Tibial artery (tissue), 4 donors: ENCODE results near the gene SMIM24.

ENCODE experiments used
- DNase-seq, 2 donors: peaks; one replicate each; pipeline ENCODE4 v3.0.0-alpha.2; 2019
- H3K27ac ChIP-seq, 2 donors: fragments of 200-600 bp; sonication (generic) in 1 of 2; 1 replicate in 1 of 2; 2 replicates in 1 of 2; pipeline ENCODE4 v1.5.1; 2018 to 2019; ENCODE audit warnings: mild to moderate bottlenecking in 1 of 2
- H3K27me3 ChIP-seq, 2 donors: fragments of 200-600 bp; sonication (generic) in 1 of 2; one replicate each; pipeline versions ENCODE4 v1.5.1 to v1.6.0; 2016 to 2019
- H3K36me3 ChIP-seq, 3 donors: fragments of 200-600 bp; sonication (generic) in 2 of 3; one replicate each; pipeline ENCODE4 v1.5.1; 2016 to 2019; ENCODE audit warnings: mild to moderate bottlenecking in 2 of 3
- H3K4me1 ChIP-seq, 4 donors: fragments of 200-600 bp; sonication (generic) in 2 of 4; 1 replicate in 3 of 4; 2 replicates in 1 of 4; pipeline ENCODE4 v1.5.1; 2016 to 2019
- H3K4me3 ChIP-seq, 2 donors: fragments of 200-600 bp; sonication (generic) in 1 of 2; 1 replicate in 1 of 2; 2 replicates in 1 of 2; pipeline ENCODE4 v1.5.1; 2018 to 2019; ENCODE audit warnings: mild to moderate bottlenecking in 2 of 2
- H3K9me3 ChIP-seq, 3 donors: fragments of 200-600 bp; sonication (generic) in 1 of 3; one replicate each; pipeline ENCODE4 v1.5.1; 2016 to 2019
- intact Hi-C: fragments of 100-400 bp; cut with DNase I; formaldehyde crosslinking; loops from one replicate; pipeline ENCODE4 v1.15.0; 2023; ENCODE audit warnings: low total_unique reads
- TF ChIP-seq, protein P1 (sequence below), 2 experiments: fragments of 200-600 bp in 1 of 2; fragments of 450-650 bp in 1 of 2; IDR thresholded peaks; one replicate each; pipeline ENCODE4 v1.5.1; 2017 to 2019; ENCODE audit warnings: antibody characterized with exemption in 2 of 2, mild to moderate bottlenecking in 1 of 2, moderate library complexity in 1 of 2

SMIM24 gene

DNA sequence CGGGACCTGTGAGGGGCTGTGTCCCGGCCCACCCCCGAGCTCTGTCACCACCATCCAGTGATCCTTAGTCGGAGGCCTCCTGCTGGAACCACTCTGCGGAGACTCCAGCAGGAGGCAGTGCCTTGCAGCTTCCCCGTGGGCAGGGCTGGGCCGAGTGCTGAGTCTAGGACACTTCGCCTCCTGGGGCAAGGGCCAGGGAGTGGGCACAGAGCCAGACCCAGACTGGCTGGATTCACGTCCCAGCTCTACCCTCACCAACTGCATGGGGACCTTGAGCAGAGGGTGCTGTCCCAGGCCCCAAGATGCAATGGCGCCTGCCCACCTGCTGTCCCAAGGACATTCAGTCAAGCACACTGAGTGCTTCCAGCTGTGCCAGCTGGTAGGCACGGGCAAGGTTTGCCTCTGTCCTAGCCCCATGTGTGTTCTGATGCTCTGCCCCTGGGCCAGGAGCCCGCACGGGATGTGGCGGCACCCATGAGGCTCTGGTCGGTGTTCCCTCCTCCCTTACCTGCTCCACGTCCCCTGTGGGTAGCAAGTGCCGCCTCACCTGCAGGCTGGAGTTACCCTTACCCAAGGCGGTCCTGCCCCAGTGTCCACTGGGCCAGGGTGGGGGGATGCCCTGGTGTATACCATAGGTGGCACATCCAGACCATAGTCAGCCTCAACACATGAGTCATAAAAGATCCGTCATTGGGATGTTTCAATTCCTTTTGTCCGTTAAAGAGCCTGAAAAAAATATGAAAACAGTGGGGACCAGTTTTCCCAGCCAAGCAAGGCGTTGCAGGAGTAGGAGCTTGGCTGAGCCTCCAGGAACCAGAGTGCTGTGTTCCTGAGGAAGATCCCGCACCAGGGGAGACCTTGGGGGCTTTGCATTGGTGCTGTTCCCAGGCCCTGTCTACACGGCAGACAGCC is 33.2 kb upstream of the SMIM24 start:
- no peak overlapping the region for H3K27ac ChIP-seq
- no peaks in the 10 kb centered on the region for H3K9me3 ChIP-seq
- peaks cover 0 to 38% (median 20%) of the 10 kb centered on the region in 4 donors for H3K4me1 ChIP-seq
- H3K27me3 ChIP-seq: no peaks in the 10 kb centered on the region
- peaks cover 0 to 28% (median 7%) of the 10 kb centered on the region in 3 donors for H3K36me3 ChIP-seq
- intact Hi-C loops: loop anchor here (5.0 kb wide), 1 partner anchor 564 kb away; no protein-coding TSS in a partner anchor
- DNase-seq: no peak
- TF ChIP-seq, protein P1, sequence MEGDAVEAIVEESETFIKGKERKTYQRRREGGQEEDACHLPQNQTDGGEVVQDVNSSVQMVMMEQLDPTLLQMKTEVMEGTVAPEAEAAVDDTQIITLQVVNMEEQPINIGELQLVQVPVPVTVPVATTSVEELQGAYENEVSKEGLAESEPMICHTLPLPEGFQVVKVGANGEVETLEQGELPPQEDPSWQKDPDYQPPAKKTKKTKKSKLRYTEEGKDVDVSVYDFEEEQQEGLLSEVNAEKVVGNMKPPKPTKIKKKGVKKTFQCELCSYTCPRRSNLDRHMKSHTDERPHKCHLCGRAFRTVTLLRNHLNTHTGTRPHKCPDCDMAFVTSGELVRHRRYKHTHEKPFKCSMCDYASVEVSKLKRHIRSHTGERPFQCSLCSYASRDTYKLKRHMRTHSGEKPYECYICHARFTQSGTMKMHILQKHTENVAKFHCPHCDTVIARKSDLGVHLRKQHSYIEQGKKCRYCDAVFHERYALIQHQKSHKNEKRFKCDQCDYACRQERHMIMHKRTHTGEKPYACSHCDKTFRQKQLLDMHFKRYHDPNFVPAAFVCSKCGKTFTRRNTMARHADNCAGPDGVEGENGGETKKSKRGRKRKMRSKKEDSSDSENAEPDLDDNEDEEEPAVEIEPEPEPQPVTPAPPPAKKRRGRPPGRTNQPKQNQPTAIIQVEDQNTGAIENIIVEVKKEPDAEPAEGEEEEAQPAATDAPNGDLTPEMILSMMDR (IDR thresholded peaks at IDR 0.05): no peak
- H3K4me3 ChIP-seq: no peak overlapping the region

DNA sequence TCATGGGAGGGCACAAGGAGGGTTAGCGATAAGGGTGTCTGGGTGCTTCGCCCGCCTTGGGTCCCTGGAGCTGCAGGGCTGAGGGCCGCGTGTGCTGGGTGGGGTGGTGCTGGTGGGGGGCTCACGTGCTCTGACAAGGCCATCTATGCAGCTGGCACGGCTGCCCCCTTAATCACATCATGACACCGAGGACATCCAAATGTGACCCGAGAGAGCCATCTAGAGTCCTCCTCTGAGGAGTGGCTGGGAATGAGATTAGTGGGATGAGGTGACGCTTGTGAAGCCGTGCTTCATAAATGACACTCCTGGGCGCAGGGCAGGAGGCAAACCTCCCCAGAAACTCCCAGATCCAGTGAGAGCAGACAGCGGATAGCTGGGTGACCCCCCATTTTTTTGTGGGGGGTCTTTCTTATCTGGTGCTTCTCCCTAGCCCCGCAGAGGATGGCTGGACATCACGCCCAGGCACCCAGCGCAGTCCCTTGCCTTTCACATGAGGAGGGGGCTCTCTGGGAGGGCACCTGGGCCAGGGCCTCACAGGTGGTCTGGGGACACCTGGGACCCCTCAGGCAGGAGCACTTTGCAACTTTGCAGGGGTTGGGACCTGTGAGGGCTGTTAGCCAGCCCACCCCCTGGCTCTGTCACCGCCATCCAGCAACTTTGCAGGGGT is 32.4 kb upstream of the SMIM24 start:
- Histone ChIP-seq H3K36me3 (peaks cover 0 to 28% (median 7%) of the 10 kb centered on the region in 3 donors), H3K4me1 (peaks cover 0 to 44% (median 26%) of the 10 kb centered on the region in 4 donors), H3K27me3 (no peaks in the 10 kb centered on the region), H3K4me3 (no peak overlapping the region), H3K27ac (no peak overlapping the region), H3K9me3 (no peaks in the 10 kb centered on the region)
- TF ChIP-seq, protein P1 (IDR thresholded peaks at IDR 0.05): no peak
- DNase-seq: no peak
- intact Hi-C loops: loop anchor here (5.0 kb wide), 1 partner anchor 565 kb away; no protein-coding TSS in a partner anchor

DNA sequence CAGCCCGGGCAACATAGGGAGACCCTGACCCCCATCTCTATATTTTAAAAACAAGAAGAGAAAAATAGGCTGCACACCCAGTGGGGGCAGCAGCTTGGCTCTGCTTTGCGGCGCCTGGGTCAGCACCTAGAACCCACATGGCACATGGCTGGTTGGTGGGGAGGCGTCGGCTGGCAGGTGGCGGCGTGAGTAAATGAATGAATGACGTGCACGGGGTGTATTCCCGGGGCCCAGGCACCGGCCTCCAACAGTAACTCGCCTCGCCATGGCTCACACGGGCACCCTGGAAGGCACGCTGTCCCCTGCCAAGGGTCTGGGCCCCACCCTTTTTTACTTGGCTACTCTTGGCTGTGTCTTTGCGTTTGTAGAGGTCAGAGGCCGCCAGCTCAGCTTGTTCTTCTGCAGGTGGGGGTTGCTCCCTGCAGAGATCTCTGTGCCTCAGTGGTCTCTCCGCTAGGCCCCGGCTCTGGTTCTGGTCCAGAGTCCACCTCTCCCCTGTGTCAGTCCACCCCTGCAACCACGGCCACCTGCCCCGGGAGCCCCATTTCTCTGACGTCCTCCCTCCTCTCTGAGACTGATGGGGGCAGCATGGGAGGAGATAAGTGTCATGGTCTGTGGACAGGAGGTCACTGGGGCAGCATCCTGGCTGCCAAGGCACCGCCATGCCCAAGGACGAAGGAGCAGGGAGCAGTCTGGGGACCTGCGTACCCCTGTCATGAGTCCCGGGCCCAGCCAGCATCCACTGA is 31.4 kb upstream of the SMIM24 start:
- intact Hi-C loops: loop anchor here (5.0 kb wide), 1 partner anchor 566 kb away; no protein-coding TSS in a partner anchor
- Histone ChIP-seq H3K36me3 (peaks cover 0 to 28% (median 7%) of the 10 kb centered on the region in 3 donors), H3K27me3 (no peaks in the 10 kb centered on the region), H3K27ac (no peak overlapping the region), H3K4me1 (peaks cover 0 to 51% (median 36%) of the 10 kb centered on the region in 4 donors), H3K4me3 (no peak overlapping the region), H3K9me3 (no peaks in the 10 kb centered on the region)
- TF ChIP-seq, protein P1 (IDR thresholded peaks at IDR 0.05): no peak
- DNase-seq: no peak

DNA sequence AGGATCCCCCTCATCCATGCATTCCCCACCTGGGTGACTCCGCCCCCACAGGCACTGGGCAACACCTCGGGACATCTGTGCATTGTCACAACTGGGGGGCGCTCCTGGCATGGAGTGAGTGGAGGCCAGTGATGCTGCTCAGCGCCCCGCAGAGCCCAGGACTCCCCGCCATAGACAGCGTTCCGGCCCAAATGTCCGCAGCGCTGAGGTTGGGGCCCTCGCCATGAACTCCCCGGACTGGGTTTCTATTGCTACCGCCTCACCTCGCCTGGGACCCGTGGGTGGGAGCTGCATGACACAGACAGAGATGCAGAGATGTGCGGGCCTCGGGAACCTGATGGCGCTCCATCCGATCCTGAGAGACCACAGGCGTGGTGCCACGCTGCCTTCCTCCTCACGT is 30.4 kb upstream of the SMIM24 start:
- peaks cover 0 to 43% (median 31%) of the 10 kb centered on the region in 4 donors for H3K4me1 ChIP-seq
- no peak for DNase-seq
- H3K4me3 ChIP-seq: no peak overlapping the region

More for the DNA sequence above, 30.4 kb upstream of the SMIM24 start:
- intact Hi-C loops: loop anchor here (5.0 kb wide), 1 partner anchor 567 kb away; no protein-coding TSS in a partner anchor
- H3K27me3 ChIP-seq: no peaks in the 10 kb centered on the region
- peaks cover 0 to 28% (median 7%) of the 10 kb centered on the region in 3 donors for H3K36me3 ChIP-seq
- TF ChIP-seq, protein P1 (IDR thresholded peaks at IDR 0.05): no peak
- no peak overlapping the region for H3K27ac ChIP-seq
- H3K9me3 ChIP-seq: no peaks in the 10 kb centered on the region
